ENCODE measurements around the gene NACC2. TPM values are rescaled to one million over a fixed set of nuclear protein-coding genes. Genes with fewer than 3 reads are reported as not detected.

The NACC2 gene
- total and polyA plus RNA-seq, 4 donors, result 4.8 to 17.8 (median 8.8) TPM

- Histone ChIP-seq H3K9ac (ENCODE audit: low read depth in 1 of 2, low read length in 2 of 2) (no peak overlapping the region), H3K4me1 (ENCODE audit: control insufficient read depth in 4 of 4, insufficient read depth in 4 of 4, low read length in 3 of 4) (peaks cover 5 to 22% (median 6%) of the 10 kb centered on the region in 4 donors)
- WGBS, result 82% methylated on average over 23 of the region's 23 CpGs
These were observed 14.4 kb downstream of the NACC2 start for GRCh38 chr9:136080716-136081112.

More at GRCh38 chr9:136080716-136081112, 14.4 kb downstream of the NACC2 start:
- H3K27ac ChIP-seq (ENCODE audit: low read depth in 1 of 2, low read length in 2 of 2), result peak overlapping the region in 1 of 2 donors; percentile 11
- TF ChIP-seq YY1 (IDR thresholded peaks at IDR 0.05) (no peak), NR2F2 (IDR thresholded peaks at IDR 0.05) (no peak), EGR1 (IDR thresholded peaks at IDR 0.05; ENCODE audit: low read depth in 2 of 2) (no peak), JUND (IDR thresholded peaks at IDR 0.05) (no peak), CTCF (IDR thresholded peaks at IDR 0.05; ENCODE audit: low read depth, low read length, missing input control) (no peak), MAX (IDR thresholded peaks at IDR 0.05) (no peak), HNF4A (conservative IDR thresholded peaks at IDR 0.05) (no peak), SP1 (IDR thresholded peaks at IDR 0.05) (no peak), HNF4G (IDR thresholded peaks at IDR 0.05) (no peak), FOXA2 (IDR thresholded peaks at IDR 0.05) (no peak), RAD21 (IDR thresholded peaks at IDR 0.05) (no peak), ATF3 (IDR thresholded peaks at IDR 0.05) (no peak), GABPA (IDR thresholded peaks at IDR 0.05 in 1 of 2, conservative IDR thresholded peaks at IDR 0.05 in 1 of 2) (no peak), RXRA (IDR thresholded peaks at IDR 0.05) (no peak), REST (IDR thresholded peaks at IDR 0.05) (no peak), TAF1 (conservative IDR thresholded peaks at IDR 0.05) (no peak), FOXA1 (IDR thresholded peaks at IDR 0.05) (no peak)
- no peak for DNase-seq (ENCODE audit: low spot score)
- no peak overlapping the region for H3K4me3 ChIP-seq (ENCODE audit: low read depth in 1 of 3, low read length in 3 of 3)
- no peaks in the 10 kb centered on the region for H3K27me3 ChIP-seq (ENCODE audit: control insufficient read depth in 4 of 4, insufficient read depth in 4 of 4, low read length in 3 of 4)
- H3K36me3 ChIP-seq (ENCODE audit: control insufficient read depth in 4 of 4, insufficient read depth in 3 of 4, low read depth in 1 of 4, low read length in 3 of 4), result peaks cover 0 to 7% (median 1%) of the 10 kb centered on the region in 4 donors
- H3K9me3 ChIP-seq (ENCODE audit: control insufficient read depth in 4 of 4, low read length in 3 of 4), result no peaks in the 10 kb centered on the region

Measured in liver (tissue), 9 donors.